Measurements from ENCODE around the gene OBSCN.

DNA sequence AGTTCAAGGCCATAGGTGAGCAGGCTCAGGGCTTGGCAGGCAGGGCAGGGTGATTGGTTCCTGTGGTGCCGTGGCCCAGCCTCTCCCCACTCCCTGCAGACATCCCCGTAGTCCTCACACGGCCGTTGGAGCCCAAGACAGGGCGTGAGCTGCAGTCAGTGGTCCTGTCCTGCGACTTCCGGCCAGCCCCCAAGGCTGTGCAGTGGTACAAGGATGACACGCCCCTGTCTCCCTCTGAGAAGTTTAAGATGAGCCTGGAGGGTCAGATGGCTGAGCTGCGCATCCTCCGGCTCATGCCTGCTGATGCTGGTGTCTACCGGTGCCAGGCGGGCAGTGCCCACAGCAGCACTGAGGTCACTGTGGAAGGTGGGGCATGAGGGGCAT is 71.9 kb downstream of the OBSCN start:
- TF ChIP-seq, protein P1, sequence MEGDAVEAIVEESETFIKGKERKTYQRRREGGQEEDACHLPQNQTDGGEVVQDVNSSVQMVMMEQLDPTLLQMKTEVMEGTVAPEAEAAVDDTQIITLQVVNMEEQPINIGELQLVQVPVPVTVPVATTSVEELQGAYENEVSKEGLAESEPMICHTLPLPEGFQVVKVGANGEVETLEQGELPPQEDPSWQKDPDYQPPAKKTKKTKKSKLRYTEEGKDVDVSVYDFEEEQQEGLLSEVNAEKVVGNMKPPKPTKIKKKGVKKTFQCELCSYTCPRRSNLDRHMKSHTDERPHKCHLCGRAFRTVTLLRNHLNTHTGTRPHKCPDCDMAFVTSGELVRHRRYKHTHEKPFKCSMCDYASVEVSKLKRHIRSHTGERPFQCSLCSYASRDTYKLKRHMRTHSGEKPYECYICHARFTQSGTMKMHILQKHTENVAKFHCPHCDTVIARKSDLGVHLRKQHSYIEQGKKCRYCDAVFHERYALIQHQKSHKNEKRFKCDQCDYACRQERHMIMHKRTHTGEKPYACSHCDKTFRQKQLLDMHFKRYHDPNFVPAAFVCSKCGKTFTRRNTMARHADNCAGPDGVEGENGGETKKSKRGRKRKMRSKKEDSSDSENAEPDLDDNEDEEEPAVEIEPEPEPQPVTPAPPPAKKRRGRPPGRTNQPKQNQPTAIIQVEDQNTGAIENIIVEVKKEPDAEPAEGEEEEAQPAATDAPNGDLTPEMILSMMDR (conservative IDR thresholded peaks at IDR 0.05), result no peak
- no peak for TF ChIP-seq ZFX (IDR thresholded peaks at IDR 0.05)

Data from C4-2B (cell line).